GM19372 (cell line): Measurements from ENCODE around the gene CCDC47.
"Not testable (repeated sequence)": the region's sequence is repeated elsewhere in the genome, so short reads cannot be mapped to it uniquely, and the experiment has no call there.

Experiments
- ATAC-seq: cut with Tn5 transposase; IDR thresholded peaks from one replicate; pipeline ENCODE4 v1.9.1; 2021; ENCODE audit warnings: mild to moderate bottlenecking, low read depth, moderate library complexity; ENCODE audit not compliant: unreplicated experiment

Gene CCDC47

GRCh38 chr17:63741143-63741407 is 32.3 kb downstream of the CCDC47 start:
- ATAC-seq, result peak; percentile 15

DNA sequence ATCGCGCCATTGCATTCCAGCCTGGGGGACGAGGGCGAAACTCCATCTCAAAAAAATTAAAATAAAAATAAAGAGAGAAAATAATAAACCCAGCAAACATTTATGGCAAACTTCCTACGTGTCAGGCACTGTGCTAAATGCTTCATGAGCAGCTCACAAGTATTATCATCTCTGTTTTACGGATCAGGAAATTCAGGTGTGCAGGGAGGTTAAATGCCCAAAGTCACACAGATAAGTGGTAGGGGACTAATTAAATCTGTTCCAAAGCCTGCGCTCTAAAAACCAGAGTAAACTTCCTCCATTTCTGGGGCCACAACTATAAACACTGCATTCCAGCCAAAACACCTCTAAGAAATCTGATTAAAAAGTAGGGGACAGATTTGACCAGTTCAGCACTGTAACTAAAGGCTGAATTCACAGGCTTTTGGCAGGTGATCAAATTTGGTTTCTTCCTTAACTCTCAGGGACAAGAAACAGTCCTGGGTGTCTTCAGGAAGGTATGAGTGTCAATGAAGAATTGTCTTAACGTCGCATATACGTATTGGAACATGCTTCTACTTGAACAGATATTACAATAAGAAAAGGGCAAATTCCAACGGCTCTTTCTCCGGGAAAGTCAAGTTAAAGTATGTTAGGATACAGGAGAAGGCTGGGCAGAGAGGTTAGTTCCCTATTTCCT is 32.8 kb downstream of the CCDC47 start:
- no peak for ATAC-seq

GRCh38 chr17:63735691-63736090 is 37.7 kb downstream of the CCDC47 start:
- ATAC-seq, result no peak

- ATAC-seq, result no peak
These were observed 51.0 kb downstream of the CCDC47 start for GRCh38 chr17:63722403-63722802.

DNA sequence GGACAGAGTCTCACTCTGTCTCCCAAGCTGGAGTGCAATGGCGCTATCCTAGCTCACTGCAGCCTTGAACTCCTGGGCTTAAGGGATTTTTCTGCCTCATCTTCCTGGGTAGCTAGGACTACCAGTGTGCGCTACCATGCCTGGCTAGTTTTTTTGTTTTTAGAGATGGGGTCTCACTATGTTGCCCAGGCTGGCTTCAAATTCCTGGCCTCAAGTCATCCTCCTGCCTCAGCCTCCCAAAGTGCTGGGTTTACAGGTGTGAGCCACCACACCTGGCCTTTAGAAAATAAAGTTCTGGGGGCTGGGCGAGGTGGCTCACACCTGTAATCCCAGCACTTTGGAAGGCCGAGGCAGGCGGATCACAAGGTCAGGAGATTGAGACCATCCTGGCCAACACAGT is 53.2 kb downstream of the CCDC47 start:
- not testable (repeated sequence) for ATAC-seq

DNA sequence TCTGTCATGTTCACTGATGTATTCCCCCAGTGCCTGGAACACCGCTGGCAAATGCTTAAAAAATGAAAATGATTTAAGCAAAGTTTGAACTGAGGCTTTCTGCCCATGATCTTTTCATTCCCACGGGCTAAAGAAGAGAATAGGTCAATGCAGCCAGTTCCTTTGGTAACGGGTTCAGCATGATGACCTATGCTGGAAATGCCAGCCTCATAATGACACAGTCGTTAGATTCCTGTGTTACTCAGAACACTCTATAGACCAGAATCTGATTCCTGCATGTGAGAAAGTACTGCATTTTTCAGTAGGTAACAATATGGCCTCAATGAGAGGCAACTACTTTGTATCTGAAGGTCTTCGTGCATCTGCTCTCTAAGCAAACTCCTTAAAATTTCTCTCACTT is 54.4 kb downstream of the CCDC47 start:
- no peak for ATAC-seq

DNA sequence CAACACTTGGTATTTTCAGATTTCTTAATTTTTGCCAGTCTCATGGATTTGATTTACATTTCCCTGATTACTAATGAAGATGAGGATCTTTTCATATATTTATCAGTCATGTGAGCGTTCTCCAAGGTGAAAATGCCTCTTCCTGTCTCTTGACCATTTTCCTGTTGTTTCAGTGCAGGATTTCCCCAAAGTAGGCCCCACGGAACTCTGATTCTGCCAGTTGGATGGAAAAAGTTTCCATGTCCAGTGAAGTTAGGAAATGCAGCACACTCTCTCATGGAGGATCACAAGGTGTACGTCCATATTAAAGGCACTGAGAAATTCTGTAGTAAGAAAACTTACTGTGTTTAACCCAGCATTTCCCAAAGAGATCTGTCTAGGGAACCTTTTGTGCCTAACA is 57.0 kb downstream of the CCDC47 start:
- ATAC-seq, result no peak

DNA sequence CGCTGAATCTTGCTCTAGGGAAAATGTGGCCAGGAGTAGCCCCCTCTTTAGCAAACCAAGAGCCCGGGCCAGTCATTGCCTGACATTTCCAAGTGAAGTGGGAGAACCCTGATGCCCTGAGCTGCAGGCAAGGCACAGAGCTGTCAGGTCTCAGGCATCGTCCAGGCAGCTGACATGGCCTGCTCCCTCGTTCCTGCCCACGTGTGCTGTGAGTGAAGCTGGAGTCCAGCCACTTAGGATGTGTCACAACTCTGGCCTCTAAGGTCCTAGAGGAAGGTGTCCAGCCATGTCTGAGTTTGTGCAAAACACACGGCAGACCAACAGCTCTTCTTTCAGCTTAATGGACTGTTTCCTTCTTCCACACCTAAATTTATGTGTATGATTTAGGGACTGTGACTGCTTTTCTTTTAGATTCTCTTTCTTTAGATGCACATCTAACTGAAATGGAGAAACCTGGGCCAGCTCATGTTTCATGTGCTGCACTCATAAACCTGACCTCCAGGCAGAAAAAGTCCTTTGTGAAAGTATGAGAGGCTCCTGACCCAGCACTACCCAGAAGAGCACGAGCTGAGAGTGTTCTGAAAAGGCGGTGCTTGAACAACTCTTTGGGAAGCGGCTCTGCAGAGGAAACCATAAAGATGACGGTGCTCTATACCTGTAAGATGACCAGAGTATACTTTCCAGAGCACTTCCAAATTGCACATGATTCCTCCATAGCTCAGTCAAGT is 58.7 kb downstream of the CCDC47 start:
- ATAC-seq, result no peak

GRCh38 chr17:63709110-63709509 is 64.3 kb downstream of the CCDC47 start:
- ATAC-seq, result no peak

DNA sequence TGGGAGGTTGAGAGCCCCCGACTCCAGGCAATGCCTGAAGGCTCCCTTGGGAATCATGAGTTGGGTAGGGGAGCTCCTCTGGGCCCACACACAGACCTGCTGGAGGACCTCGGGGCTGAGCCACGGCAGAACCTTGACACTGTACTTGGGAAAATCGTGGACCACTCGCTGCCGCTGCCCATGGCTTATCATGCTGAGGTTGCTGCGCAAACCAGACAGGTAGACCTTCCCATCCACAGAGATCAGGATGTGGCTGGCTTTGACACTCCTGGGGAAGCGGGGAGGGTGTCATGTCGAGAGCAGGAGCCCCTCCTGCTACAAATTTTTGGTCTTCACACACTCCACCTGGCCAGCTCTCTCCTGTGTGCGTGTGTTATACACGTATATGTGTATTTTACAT is 66.2 kb downstream of the CCDC47 start:
- no peak for ATAC-seq

DNA sequence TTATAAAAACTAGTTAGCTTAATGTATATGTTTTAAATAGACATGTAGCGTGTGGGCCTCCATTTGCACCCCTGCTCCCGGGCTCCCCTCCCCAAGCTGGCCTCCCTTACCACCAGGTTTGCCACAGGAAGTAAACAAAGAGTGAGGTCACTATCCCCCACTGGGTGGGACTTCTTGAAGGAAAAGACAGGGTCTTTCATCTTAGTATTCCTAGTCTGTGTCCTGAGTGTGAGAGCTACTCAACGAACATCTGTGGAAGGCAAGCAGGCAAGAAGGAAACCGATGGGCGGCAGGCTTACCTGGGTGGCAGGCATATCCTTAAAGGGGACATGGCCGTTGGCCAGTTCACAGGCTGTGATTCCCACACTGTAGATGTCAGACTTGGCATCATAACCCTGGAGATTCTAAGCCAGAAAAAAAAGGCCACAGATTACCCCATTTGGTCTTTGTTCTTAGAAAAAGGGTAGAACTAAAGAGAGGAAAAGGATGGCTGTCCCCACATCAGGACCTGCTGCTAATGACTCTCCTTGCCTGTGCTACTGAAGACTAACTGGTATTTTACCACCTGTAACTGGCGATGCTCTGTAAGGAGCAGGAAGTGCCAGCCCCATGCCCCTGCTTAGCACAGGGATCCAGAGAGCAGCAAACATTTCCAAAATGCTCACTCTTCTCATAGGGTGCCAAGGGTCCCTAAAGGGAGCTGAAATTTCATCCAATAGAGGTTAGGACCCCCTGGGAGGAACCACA is 66.9 kb downstream of the CCDC47 start:
- no peak for ATAC-seq

- ATAC-seq, result no peak
These were observed 67.7 kb downstream of the CCDC47 start for GRCh38 chr17:63705657-63706056.

GRCh38 chr17:63704836-63705235 is 68.6 kb downstream of the CCDC47 start:
- no peak for ATAC-seq

DNA sequence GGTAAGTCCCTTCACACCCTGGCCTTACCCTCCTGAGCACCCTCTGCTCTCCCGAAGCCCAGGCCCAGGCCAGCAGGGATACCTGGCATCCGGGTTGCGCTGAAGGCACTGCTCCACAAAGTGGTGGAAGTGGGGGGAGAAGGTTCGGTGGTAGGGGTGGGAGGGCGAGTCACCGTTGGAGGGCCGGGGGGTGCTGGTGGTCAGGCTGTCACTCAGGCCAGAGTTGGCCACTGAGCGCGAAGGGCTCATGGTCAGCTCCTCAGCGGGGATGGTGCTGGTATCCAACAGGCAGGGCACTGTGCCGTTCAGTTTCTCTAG is 69.2 kb downstream of the CCDC47 start:
- ATAC-seq, result no peak

- no peak for ATAC-seq
These were observed 69.7 kb downstream of the CCDC47 start for GRCh38 chr17:63703556-63704258.

GRCh38 chr17:63703029-63703428 is 70.4 kb downstream of the CCDC47 start:
- ATAC-seq, result no peak

DNA sequence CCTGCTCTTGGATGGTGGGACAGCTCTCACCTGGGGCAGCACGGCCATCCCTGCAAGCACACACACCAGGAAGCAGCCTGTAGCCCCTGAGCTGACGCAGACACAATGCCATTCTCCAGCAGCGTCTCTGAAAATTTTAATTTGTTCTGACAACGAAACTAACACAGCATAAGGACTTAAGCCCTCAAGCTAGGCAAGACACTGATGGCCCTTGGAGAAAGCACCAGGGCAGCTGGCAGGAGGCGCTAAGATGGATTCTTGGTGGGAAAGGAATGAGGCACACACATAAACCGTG is 70.7 kb downstream of the CCDC47 start:
- ATAC-seq, result no peak

- ATAC-seq, result no peak
These were observed 71.3 kb downstream of the CCDC47 start for GRCh38 chr17:63701868-63702720.

DNA sequence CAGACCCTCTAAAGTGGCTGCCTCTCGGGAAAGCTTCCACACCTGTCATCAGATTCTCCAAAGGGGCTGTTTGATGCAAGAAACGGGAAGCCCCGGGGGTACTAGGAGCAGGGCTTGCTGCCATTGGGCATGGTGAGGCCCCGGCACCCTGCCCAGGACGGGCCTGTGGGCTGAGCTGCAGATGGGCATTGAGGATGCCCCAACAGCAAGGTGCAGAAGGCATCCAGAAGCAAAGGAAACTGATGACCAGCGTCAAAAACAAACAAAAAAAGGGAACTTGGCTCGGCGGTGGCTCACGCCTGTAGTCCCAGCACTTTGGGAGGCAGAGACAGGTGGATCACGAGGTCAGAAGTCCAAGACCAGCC is 72.0 kb downstream of the CCDC47 start:
- ATAC-seq, result no peak

- no peak for ATAC-seq
These were observed 72.6 kb downstream of the CCDC47 start for GRCh38 chr17:63700528-63701455.
